CD4-positive, alpha-beta T cell treated with Interleukin-15 for 4 hours (primary cell): ENCODE measurements around the gene RAB14.
A peak's percentile ranks its signal among the peaks of the same experiment; 100 is the strongest.

Experiments
- DNase-seq: peaks from one replicate; pipeline ENCODE4 v3.0.0-alpha.2; 2020; ENCODE audit warnings: low spot score

RAB14 gene

GRCh38 chr9:121201738-121202533, at the start of gene RAB14:
TSS of gene RAB14 (minus strand) at chr9:121201869. CDS start at chr9:121193412, 8,457 bp downstream.
- DNase-seq, result peak; percentile 100

- DNase-seq, result no peak
Observed at GRCh38 chr9:121249563-121249962, 47.9 kb upstream of the RAB14 start.

GRCh38 chr9:121246821-121247561, 45.3 kb upstream of the RAB14 start:
- no peak for DNase-seq

- DNase-seq, result no peak
Observed at GRCh38 chr9:121242959-121243346, 41.3 kb upstream of the RAB14 start.

GRCh38 chr9:121242219-121242958, 40.7 kb upstream of the RAB14 start:
- no peak for DNase-seq

GRCh38 chr9:121240472-121241135, 38.9 kb upstream of the RAB14 start:
- no peak for DNase-seq

- DNase-seq, result no peak
Observed at GRCh38 chr9:121239851-121240250, 38.2 kb upstream of the RAB14 start.

GRCh38 chr9:121239071-121239470, 37.4 kb upstream of the RAB14 start:
- no peak for DNase-seq

- no peak for DNase-seq
Observed at GRCh38 chr9:121237916-121238315, 36.2 kb upstream of the RAB14 start.

- DNase-seq, result no peak
Observed at GRCh38 chr9:121235512-121235911, 33.8 kb upstream of the RAB14 start.

- no peak for DNase-seq
Observed at GRCh38 chr9:121234832-121235161, 33.1 kb upstream of the RAB14 start.

- no peak for DNase-seq
Observed at GRCh38 chr9:121233906-121234831, 32.5 kb upstream of the RAB14 start.

GRCh38 chr9:121232251-121232650, 30.6 kb upstream of the RAB14 start:
- DNase-seq, result no peak

GRCh38 chr9:121230256-121230655, 28.6 kb upstream of the RAB14 start:
- no peak for DNase-seq

- no peak for DNase-seq
Observed at GRCh38 chr9:121227862-121228261, 26.2 kb upstream of the RAB14 start.

GRCh38 chr9:121226175-121226574, 24.5 kb upstream of the RAB14 start:
- DNase-seq, result no peak

GRCh38 chr9:121225240-121225639, 23.6 kb upstream of the RAB14 start:
- DNase-seq, result no peak

GRCh38 chr9:121222524-121223171, 21.0 kb upstream of the RAB14 start:
- peak; percentile 25 for DNase-seq

- no peak for DNase-seq
Observed at GRCh38 chr9:121221664-121222055, 20.0 kb upstream of the RAB14 start.

GRCh38 chr9:121220996-121221663, 19.5 kb upstream of the RAB14 start:
- no peak for DNase-seq
